ENCODE data around the gene C13orf46.

Gene C13orf46

DNA sequence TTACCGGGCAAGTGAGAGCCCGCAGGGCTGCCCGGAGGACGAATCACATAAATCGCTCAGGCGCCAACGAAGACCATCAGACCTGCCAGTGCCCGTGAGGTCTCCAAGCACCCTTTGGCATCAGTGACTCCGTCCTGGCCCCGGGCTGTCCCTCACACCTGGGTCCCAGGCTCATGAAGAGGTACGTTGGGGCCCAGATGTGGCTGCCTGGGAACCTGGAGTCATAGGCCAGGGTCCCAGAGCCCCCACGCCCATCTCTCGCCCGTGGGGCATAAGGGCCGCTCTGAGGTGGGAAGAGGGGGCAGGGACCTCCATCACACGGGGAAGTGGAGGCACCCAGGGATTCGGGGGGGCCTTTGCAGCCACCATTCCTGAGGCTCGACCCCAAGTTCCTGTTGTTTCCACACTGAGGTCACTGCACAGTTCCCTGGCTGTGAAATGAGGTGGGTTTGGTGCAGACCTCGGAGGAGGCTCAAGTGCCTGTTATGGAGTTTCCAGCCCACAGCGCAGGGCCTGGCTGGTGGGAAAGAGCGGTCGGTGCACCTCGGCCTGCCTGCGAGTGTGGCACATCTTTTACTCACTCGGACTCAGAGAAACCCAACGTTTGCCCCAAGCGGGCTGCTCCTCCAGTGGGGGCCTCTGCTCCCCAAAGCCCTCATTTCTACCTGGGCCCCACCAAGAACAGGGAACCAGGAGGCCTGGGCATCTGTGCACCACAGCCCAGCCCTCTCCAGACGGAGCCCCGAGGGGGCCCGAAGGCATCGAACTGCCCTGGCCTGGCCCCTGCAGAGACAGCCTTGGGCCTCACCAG, 35.9 kb upstream of the C13orf46 start:
- DNase-seq (ENCODE audit: low spot score), result no peak

DNA sequence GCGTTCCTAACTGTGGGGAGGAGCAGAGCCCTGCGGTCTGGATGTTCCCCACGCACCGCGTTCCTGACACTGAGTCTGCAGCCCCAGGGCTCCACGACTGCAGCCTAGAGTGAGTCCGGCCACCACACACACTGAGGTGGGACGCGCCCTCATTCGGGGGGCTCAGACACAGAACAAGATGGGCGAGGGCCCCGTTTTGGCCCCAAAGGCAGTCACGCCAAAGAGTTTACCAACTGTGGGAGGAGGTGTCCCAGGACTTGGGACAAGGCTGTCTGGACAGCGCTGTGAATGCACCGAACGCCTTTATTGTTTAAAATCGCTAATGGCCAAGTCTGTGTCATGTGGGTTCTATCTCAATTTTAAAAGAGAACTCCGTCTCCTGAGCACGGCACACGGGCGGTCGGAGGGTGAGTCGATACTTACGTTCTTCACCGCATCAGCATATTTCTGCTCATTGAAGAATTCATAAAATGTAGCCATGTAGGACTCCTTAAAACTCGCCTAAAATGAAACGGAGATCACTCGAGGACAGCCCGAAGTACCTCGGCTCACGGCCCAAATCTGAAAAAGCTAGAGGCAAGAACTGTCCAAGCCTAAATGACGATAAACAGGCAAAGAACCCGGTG, 35.2 kb upstream of the C13orf46 start:
- DNase-seq (ENCODE audit: low spot score), result no peak

DNA sequence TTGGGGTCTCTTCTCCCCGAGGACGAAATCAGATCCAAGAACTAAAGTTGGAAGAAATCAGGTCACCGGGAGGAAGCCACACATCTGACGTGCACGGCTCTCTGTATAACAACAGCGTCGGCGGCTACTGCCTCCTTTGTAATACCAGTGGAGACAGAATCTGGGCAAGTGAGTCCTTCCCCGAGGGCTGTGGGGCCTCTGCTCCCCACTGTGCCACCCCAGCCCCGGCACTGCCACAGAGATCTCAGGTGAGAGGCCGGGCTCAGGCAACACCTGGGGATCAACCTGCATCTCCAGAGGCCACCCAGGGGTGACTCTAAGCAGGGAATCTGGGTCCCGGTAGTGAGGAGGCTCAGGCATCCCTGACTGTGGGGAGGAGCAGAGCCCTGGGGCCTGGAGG, 33.7 kb upstream of the C13orf46 start:
- DNase-seq (ENCODE audit: low spot score), result no peak

DNA sequence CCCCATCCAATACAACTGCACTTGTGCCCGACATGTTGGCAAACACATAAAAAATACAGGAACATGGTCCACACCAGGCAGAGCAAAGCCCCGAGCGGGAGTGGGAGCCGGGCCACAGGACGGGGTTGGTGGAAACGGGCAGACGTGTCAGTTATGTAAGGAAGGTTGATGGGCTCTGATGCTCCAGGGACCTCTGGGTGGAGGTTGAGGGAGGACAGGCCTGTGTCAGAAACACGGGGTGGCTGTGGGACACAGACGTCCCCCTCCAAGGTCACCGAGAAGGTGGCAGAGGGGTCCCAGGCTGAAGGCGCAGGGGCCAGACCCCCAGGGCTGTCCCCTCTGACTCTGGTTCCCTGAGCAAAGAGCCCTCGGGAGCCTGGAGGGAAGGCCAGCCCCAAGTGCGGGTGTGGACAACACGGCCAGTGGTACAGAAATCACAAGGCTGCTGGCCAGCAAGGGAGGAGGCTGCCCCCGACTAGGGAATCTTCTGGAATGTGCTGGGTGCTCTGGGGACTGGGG, 31.4 kb upstream of the C13orf46 start:
- no peak for DNase-seq (ENCODE audit: low spot score)

DNA sequence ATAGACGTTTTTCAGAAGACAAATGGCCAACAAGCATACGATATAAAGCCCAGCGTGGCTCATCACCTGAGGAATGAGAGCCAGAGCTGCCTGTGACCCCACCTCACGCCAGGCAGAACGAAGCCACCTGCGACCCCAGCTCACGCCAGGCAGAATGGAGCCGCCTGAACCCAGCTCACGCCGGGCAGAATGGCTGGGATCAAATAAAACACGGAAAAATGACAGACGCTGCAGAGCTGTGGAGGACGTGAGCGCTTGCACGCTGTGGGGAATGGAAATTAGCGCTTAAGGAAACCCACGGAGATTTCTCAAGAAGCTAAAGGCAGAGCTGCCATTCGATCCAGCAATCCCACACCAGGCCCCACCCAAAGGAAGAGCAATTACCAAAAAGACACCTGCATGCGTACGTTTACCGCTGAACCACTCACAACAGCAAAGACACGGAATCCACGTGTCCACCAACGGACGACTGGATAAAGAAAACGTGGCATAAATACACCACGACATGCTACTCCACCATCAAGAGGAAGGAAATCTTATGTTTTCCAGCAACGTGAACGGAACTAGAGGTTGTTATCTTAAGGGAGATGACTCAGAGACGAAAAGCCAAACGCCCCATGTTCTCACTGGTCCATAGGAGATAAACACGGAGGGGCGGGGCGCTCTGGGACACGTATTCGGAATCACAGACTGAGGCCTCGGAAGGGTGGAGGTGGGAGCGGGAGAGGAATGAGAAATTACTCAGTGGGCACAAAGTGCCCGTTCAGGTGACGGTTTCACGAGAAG, 30.7 kb upstream of the C13orf46 start:
- no peak for DNase-seq (ENCODE audit: low spot score)

DNA sequence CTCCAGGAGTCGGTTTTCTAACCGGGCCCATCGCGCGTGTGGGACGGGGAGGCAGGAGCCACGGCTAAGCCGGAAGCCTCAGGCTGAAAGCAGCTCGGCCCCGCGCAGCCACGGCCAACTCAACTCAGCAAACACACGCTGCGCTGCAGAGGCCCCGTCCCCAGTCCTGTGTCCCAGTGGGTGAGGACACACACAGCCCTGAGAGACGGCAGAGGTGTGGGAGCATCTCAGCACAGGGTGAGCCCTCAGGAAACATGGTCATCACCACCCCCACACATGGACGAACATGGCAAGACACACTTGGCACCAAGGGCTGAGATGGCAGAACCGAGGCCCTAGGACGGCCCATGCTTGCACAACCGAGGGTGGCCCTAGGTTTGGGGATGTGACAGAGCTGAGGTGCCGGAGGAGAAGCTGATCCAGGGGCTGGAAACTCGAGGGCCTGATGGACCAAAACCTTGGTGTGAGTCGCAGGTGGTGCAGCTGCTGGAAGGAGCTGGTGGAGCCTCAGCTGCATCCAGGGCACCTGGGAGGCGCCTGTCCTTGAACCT, 29.0 kb upstream of the C13orf46 start:
- DNase-seq (ENCODE audit: low spot score), result no peak

DNA sequence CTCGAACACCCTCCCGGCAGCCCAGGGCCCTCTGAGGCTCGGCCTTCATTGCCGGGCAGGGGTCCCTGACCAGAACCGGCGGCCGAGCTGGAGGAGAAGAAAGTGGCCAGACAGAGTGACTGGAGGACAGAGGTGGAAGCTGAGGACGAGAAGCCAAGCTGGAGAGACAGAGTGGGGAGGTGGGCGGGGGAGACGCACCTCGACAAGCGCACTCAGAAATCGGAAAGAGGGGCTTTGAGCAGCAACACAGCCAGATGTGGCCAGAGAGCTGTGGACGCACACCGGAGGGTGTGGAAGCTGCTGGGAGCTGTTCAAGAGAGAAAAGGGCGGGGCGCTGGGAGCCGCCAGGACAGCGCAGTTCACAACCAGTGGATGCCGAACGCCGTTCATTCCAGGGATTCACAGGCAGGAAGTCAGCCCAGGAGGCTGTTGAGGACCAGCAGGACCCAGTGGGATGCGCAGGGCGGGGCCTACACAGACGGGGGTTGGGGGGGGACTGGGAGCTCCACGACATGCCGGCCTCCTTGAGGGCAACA, 28.2 kb upstream of the C13orf46 start:
- DNase-seq (ENCODE audit: low spot score), result no peak

DNA sequence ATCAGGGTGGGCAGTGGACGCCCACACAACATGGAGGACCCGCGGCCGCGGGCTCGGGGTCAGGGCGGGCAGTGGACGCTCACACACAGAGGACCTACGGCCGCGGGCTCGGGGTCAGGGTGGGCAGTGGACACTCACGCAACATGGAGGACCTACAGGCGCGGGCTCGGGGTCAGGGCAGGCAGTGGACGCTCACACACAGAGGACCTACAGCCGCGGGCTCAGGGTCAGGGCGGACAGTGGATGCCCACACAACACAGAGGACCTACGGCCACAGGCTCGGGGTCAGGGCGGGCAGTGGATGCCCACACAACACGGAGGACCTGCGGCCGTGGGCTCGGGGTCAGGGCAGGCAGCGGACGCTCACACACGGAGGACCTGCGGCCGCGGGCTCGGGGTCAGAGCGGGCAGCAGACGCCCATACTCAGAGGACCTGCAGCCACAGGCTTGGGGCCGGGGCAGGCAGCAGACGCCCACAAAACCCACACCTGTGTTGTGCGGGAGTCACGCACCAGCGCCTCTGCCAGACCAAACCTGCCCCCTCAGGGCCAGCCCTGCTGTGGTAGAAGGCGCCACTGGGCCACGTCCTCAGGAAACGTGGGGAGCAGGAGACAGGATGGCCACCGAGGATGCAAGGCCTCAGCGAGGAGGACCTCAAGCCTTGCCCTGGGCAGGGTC, 27.6 kb upstream of the C13orf46 start:
- no peak for DNase-seq (ENCODE audit: low spot score)

DNA sequence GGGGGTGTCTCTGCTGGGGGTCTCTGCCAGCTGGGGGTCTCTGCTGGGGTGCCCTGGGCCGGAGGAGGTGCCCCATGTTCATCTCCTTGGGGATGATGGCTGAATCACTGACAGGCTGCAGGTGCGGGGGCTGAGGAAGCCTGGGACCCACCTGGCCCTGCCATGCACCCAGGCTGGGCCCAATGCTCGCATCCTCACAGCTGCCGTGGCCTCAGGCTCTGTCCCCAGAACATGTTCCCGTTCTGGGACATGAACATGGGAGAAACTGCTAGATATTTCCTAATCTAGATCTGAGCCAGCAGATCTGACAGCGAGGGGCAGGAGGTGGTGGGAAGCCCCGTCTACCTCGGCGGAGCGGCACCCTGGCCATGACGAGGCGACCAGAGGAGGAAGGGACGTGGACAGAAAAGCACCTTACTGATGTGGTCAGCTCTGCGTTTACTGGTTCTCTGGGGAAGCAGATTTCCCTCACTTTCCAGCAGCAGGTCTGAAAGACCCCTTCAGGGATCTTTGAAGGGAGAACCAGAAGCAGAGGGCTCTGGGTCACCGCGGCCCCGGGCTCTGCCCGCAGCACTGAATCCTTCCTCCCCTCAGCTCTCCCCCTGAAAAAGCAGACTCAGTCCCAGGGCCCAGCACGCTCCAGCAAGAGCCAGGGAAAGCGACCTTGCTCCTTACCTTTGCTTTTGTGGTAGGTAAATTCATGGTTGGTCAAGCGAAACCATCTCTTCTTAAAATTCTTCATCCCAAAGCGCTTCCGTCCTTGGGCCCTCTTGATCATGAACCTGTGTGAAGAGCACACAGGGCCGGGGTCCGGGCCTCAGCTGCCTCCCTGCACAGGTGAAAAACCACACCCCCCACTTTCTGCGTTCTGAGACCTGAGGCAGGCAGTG, 26.5 kb upstream of the C13orf46 start:
- DNase-seq (ENCODE audit: low spot score), result no peak

DNA sequence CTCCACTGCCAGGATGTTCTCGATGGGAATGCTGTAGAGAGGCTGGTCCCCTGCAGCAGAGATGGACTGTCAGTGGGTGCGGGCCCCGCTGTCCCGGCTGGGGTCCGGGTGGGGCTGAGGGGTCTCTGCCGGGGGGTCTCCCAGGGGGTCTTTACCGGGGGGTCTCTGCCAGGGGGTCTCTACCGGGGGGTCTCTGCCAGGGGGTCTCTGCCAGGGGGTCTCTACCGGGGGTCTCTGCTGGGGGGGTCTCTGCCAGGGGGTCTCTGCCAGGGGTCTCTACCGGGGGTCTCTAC, 25.7 kb upstream of the C13orf46 start:
- DNase-seq (ENCODE audit: low spot score), result no peak

DNA sequence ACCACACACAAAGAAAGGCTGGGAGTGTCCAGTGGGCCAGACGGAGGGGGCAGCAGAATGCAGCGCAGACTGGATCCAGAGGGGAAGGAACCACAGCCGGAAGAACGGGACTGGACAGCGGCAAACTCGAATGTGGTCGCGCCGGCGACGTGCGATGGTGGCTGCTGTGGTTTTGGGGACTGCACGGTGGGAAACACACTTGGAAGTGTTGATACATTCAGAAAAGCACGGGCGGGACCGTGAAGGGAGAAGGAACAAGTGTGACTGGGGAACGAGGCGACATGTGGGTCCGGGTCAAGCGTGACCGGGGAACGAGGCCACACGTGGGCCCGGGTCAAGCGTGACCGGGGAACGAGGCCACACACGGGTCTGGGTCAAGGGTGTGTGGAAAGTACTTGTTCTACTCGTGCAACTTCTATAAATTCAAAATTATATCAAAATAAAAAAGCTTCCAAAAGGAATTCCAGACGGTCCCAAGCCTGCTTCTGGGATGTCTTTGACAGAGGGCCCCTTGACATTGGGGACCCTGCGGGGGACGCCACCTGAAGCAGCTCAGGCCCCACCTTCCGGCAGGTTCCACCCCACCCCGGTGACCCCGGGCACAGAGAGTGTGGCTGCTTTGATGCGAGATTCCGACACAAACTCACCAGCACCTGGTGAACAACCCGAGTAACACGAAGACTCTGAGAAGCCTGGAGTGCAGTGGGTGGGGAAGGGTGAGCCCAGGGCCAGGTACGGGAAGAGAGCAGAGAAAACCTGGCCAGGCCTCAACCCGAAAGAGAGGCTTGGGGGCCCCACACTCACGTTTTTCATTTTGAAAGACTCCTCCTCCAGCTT, 25.1 kb upstream of the C13orf46 start:
- no peak for DNase-seq (ENCODE audit: low spot score)

DNA sequence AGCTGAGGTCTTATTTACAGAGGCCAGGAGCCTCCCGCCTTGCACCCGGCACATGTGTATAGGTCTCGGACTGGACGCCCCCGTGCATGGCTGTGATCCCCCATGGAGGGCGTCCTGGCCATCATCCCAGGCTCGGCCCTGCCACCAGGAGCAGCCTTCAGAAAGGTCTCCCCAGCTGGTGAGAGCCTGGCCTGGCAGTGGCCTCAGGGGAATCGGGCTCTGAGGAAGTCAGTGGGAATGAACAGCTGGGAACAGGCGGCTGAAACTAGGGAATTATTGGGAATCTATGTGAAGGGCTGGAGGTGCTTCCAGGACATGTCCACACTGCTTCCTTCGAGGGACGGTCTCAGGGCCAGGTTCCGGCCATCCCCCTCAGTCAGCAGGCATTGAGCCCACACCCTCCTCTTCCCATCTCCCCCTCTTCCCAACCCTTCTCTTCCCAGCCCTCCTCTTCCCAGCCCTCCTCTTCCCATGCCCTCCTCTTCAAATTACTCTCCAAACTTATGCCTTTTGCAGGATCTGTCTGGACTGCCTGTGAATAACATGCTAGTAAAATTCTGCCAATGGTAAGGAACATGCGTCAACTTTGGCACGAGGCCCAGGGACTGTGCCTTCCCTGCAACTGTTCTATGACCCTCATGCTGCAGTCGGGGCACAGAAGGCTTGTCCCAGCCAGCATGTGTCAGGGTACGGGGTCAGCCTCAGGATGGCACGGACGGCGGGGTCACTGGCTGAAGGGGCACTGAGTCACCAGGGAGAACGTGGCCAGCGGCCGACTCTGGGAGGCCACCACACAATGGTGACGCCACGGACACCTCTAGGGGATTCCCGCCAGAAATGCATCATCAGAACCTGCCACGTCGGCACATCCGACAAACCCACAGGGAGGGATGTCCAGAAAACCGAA, 24.2 kb upstream of the C13orf46 start:
- no peak for DNase-seq (ENCODE audit: low spot score)

DNA sequence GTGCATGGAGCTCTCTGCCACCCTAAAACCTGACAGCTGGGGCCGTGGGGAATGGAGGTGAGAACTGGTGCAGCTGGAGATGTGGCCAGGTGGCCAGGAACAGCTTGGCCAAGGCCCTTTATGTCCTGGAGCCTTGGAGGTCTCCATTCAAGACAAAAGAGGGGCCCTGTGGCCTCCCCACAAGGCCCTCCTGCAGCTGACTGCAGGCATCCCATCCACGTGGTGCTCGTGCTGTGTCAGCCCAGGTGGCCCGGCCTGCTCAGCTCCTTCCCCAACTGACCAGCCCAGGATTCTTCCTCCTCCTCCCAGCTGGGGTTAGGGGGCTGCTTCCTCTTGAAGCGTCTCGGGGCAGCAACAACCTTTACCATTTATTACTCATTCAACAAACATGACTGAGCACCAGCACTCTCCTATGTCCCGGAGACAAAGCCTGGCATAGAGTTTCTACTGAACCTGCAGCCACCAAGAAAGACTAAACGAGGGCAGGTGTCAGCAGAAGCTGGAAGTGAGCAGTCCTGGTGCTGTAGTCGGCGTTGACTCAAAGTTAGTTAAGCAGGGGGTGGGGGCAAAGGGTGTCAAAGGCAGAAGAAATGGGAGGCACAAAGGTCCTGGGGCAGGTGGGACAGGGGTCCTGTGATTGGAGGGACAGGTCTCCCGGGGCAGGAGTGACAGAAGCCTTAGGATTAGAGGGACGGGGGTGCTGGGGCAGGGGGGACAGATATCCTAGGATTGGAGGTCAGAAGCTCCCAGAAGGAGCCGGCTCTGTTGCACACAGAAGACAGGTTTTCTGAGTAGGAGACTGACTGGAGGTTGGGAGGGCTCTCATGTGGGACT, 23.3 kb upstream of the C13orf46 start:
- no peak for DNase-seq (ENCODE audit: low spot score)

DNA sequence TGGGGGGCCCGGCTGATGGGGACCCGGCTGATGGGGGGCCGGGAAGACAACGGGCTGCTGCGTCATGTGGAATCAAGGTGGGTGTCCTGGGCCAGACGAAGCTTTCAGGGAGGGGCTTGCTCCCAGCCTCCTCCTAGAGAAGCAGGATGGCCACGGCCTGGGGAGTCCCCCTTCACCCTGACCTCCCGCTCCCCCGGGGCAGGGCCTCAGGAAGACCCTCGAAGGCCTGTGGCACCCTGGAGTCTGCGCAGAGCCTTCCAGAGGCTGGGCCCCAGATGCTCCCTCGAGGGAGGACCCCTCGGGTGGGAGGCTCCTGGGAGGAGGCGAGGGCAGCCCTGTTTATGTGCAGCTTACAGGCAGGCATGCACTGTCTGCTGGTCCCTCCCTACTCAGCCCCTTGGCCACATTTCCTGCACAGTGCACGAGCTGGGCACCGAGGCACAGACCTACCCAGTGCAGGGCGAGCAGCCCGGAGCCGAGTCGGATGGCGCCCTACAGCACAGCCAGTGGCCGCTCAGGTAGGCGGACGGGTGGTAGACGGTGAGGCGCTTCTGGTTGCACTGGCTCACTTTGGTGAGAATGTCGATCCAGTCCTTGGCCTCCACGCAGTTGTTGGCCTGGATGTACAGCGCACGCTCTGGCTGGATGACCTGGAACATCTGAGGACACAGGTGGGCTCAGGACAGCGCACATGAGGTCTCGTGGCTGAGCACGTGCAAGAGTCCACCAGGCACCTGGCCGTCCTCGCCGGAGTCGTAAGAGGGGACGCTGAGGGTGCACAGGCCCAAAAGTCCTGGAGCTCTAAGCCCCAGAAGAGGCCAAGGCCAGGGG, 22.4 kb upstream of the C13orf46 start:
- no peak for DNase-seq (ENCODE audit: low spot score)

DNA sequence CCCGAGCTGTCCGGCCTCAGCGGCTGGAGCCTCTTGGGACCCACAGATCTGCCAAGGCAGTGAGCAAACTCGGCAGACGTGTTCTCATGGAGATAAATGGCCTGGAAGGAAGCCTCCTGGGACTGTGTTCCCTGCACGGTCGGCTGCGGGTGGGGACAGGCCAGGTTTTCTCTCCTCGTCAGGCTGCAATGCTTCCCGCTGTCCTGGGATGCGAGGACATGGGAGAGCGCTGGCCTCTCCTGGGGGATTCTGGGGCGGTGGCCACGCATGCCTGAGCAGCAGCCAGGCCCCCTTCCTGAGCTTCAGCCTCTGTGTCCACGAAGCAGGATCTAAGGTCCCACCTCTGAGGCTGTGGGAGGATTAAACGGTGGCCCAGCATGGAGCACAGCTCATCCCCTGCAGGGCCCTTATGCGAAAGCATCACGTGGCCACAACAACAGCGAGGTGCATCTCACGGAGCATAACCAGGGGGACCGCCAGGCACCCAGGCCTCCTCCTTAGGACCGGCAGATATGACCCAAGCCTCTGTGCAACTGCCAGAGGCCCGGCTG, 21.2 kb upstream of the C13orf46 start:
- no peak for DNase-seq (ENCODE audit: low spot score)

DNA sequence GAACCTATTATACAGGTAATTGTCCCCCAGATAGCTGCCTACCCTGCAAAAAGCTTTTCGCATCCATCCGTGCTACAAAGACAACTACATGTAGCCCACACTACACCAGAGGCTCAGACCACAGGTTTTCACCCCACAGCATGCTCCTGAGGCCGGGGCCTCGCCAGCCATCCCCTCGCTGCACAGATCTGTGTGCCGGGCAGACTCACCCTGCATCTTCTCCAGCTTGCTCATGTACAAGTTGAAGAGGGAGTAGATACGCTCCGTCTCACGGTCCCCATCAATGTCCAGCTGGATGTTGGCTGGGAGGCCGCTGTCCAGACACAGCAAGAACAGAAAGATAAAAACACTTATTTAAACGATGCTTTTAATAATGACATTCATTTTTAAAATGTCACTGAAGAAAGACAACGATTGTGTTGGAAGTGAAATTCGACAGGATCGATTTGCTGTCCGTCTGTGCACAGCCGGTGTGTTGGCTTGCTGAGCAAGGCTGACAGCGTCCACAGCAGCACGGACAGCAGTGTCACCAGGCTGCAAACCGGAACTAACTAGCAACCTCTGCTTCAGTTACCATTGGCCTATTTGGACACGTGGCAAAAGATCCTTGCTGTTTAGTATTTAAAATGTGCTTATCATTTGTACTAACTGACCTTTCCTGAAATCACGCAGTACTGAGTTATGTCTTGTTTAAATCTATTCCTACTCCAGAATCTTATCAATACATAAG, 18.6 kb upstream of the C13orf46 start:
- DNase-seq (ENCODE audit: low spot score), result no peak
